HFFc6 (cell line): ENCODE results near the gene POR. TPM values are rescaled to one million over a fixed set of nuclear protein-coding genes. Genes with fewer than 3 reads are reported as not detected.
A peak's percentile ranks its signal among the peaks of the same experiment; 100 is the strongest.

Source experiments
- DNase-seq: peaks from one replicate; pipeline ENCODE4 v3.0.0-alpha.2; 2018
- H3K27ac Mint-ChIP-seq: 2 replicates; pipeline ENCODE4 v1.8.0; 2020; ENCODE audit warnings: mild to moderate bottlenecking, mixed read lengths
- H3K27me3 Mint-ChIP-seq: 2 replicates; pipeline ENCODE4 v1.8.0; 2021; ENCODE audit warnings: mild to moderate bottlenecking, moderate library complexity, mixed read lengths; ENCODE audit not compliant: insufficient read depth
- H3K36me3 Mint-ChIP-seq: 2 replicates; pipeline ENCODE4 v1.8.0; 2021; ENCODE audit warnings: low read depth, mixed read lengths
- H3K4me1 Mint-ChIP-seq: 2 replicates; pipeline ENCODE4 v1.8.0; 2020; ENCODE audit warnings: low read depth, mixed read lengths
- H3K4me3 Mint-ChIP-seq: 2 replicates; pipeline ENCODE4 v1.8.0; 2020; ENCODE audit warnings: mild to moderate bottlenecking, moderate library complexity, mixed read lengths
- H3K9me3 Mint-ChIP-seq: 2 replicates; pipeline ENCODE4 v1.8.0; 2020; ENCODE audit warnings: mild to moderate bottlenecking, mixed read lengths
- total RNA-seq, 6 experiments: library from RNA; stranded (reverse); fragmentation: NEBNext Ultra II Directional; extraction: Animal tissue kit (Norgen Biotek cat#: 25700); gene quantifications; 2 replicates in 1 of 6; 3 replicates in 5 of 6; pipeline ENCODE4 v1.2.3, GENCODE V29; 2021
- TF ChIP-seq, protein P1 (sequence below): fragments of 200-600 bp; sonication (generic); IDR thresholded peaks from 2 replicates; pipeline ENCODE4 v1.5.0; 2021; ENCODE audit warnings: antibody characterized with exemption, mild to moderate bottlenecking

POR gene
- total RNA-seq, 6 experiments from 2014 or later, result 48.2 to 69.3 (median 49.4) TPM

DNA sequence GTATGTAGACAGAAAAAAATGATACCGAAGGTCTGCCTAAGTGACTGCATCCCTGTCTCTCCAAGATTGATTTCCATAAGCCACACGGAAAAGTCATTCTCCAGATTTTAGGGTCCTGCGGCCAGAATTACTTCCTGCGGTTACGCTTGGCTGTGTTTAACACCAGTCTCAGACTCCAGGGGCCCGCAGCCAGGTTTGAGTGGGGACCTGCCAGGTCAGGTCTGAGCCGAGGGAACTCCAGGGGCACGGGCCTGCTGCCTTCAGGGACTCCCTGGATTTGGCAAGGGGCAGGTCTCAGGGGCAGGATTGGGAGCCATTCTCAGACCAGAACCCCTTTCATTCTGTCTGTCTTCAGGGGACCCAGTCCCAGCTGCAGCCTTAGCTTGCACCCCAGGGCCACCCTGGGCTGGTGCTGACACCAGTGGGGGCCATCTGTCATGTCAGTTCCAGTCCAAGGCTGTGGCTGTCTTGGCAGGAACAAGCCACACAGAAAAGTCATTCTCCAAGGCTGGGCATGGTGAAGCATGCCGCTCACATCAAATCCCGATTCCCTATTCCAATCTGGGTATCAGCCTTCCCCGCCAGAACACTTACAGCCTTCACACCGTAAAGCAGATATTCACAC, 40.5 kb downstream of the POR start:
- TF ChIP-seq, protein P1, sequence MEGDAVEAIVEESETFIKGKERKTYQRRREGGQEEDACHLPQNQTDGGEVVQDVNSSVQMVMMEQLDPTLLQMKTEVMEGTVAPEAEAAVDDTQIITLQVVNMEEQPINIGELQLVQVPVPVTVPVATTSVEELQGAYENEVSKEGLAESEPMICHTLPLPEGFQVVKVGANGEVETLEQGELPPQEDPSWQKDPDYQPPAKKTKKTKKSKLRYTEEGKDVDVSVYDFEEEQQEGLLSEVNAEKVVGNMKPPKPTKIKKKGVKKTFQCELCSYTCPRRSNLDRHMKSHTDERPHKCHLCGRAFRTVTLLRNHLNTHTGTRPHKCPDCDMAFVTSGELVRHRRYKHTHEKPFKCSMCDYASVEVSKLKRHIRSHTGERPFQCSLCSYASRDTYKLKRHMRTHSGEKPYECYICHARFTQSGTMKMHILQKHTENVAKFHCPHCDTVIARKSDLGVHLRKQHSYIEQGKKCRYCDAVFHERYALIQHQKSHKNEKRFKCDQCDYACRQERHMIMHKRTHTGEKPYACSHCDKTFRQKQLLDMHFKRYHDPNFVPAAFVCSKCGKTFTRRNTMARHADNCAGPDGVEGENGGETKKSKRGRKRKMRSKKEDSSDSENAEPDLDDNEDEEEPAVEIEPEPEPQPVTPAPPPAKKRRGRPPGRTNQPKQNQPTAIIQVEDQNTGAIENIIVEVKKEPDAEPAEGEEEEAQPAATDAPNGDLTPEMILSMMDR, result no peak
- Mint-ChIP-seq H3K9me3 (no peaks in the 10 kb centered on the region), H3K36me3 (peaks cover 32% of the 10 kb centered on the region)

DNA sequence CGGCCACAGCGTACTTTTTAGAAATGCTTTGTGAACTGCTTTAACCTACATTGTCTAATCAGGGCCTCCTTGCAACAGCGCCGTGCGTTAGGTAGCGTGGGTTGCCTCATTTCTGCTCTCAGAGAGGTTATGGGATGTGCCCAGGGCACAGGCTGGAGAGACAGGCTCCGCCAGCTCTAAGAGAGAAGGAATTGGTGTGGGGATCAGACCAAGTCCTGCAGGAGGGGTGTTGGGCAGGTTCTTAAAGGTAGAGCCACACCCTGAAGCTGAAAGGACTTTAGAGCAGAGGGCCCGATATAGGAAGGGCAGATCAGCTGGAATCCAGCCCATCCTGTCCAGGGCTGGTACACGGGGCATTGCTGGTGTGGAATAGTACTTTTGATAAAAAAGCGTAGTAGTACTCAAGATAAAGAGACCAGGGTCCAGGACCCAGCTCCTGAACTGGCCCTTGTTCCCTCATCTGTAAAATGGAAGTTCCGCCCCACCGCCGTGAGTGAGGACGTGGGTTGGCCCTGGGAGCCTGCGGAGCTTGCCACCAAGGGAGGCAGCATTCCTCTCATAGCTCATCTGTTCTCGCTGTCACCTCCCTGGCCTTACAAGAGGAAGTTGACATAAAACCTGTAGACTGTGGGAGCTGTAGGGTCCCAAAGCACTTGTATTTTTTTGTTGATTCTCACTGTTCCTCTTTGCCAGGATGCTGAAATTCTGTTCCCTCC, 42.2 kb downstream of the POR start:
- H3K4me3 Mint-ChIP-seq, result no peak overlapping the region

More for the DNA sequence above, 40.5 kb downstream of the POR start:
- H3K27me3 Mint-ChIP-seq, result peaks cover 1% of the 10 kb centered on the region; the same call in 1 of the 2 replicates
- H3K4me1 Mint-ChIP-seq, result peaks cover 30% of the 10 kb centered on the region
- H3K4me3 Mint-ChIP-seq, result no peak overlapping the region
- H3K27ac Mint-ChIP-seq, result no peak overlapping the region
- no peak for DNase-seq

DNA sequence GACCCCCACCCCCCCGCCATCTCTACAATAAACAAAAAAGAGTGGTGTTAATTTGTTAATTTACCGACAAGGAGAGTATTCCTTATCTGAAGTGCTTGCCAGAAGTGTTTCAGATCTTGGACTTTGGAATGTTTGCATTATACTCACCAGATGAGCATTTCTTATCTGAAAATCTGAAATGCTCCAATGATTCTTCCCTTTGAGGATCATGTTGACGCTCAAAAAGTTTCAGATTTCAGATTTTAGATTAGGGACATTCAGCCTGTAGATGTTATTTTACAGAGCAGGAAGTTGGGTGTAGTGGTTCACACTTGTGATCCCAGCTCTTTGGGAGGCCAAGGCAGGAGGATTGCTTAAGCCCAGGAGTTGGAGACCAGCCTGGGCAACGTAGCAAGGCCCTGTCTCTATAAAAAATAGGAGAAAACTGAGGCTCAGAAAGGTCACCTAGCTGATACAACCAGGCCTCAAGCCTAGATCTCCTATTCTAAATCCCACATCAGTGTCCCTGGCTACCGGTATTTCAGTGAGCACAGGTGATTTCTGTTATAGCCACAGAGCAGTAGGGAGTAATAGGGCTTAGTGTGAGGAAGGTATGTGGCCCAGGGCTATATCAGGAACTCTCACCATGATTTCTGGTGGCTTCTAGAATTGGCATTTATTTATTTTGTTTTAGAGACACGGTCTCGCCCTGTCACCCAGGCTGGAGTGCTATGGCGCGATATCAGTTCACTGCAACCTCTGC, 44.0 kb downstream of the POR start:
- peak; percentile 22 for DNase-seq
- H3K27me3 Mint-ChIP-seq, result no peaks in the 10 kb centered on the region; the same call in 1 of the 2 replicates
- H3K27ac Mint-ChIP-seq, result peak overlapping the region; percentile 55
- peaks cover 38% of the 10 kb centered on the region for H3K36me3 Mint-ChIP-seq
- TF ChIP-seq, protein P1, result no peak
- H3K4me3 Mint-ChIP-seq, result no peak overlapping the region
- peaks cover 49% of the 10 kb centered on the region for H3K4me1 Mint-ChIP-seq
- no peaks in the 10 kb centered on the region for H3K9me3 Mint-ChIP-seq

More for the DNA sequence above, 42.2 kb downstream of the POR start:
- Mint-ChIP-seq H3K36me3 (peaks cover 36% of the 10 kb centered on the region), H3K27me3 (peaks cover 1% of the 10 kb centered on the region; the same call in 1 of the 2 replicates), H3K9me3 (no peaks in the 10 kb centered on the region), H3K27ac (no peak overlapping the region), H3K4me1 (peaks cover 34% of the 10 kb centered on the region)
- TF ChIP-seq, protein P1, result no peak
- DNase-seq, result no peak

DNA sequence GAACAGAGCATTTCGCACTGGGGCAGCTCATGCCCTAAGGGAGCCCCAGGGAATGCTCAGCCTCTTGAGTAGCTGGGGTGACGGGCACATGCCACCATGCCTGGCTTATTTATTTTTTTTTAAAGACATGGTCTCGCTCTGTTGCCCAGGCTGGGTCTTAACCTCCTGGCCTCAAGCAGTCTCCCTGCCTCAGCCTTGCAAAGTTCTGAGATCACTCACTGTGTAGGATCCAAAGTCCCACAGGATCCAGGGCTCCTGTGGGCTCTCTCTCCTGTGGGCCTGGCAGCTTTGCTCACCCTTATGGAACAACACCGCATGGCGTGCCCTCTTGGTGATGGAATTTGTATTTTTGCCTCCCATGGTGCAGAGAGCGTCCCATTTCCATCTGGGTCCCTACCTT, 45.4 kb downstream of the POR start:
- H3K36me3 Mint-ChIP-seq, result peaks cover 35% of the 10 kb centered on the region
- H3K27ac Mint-ChIP-seq, result no peak overlapping the region
- no peak overlapping the region for H3K4me3 Mint-ChIP-seq
- H3K9me3 Mint-ChIP-seq, result no peaks in the 10 kb centered on the region
- H3K27me3 Mint-ChIP-seq, result no peaks in the 10 kb centered on the region; the same call in 1 of the 2 replicates
- DNase-seq, result no peak
- TF ChIP-seq, protein P1, result no peak
- peaks cover 49% of the 10 kb centered on the region for H3K4me1 Mint-ChIP-seq

DNA sequence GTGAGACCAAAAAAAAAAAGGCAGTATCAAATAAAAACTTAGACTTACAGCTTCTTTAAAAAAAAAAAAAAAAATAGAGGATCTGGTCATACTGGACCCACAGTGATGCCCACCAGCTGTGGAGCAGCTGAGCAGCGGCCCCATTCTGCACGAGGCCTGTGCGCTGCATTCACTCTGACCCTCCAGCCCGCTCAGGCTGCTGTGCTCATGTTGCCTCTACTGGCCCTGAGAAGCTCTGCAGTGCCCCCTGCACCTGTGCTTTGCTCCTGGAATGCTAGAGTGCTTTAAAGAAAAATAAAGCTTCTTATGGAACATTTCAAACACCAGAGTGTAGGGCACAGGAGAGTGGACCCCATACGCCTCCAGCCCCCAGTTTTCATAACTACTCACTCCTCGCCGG, 46.3 kb downstream of the POR start:
- H3K9me3 Mint-ChIP-seq, result no peaks in the 10 kb centered on the region
- peaks cover 27% of the 10 kb centered on the region for H3K36me3 Mint-ChIP-seq
- DNase-seq, result no peak
- H3K27me3 Mint-ChIP-seq, result no peaks in the 10 kb centered on the region; the same call in 1 of the 2 replicates
- H3K27ac Mint-ChIP-seq, result peak overlapping the region; percentile 51; the same call in 1 of the 2 replicates
- TF ChIP-seq, protein P1, result no peak; the same call in 1 of the 2 replicates
- H3K4me3 Mint-ChIP-seq, result no peak overlapping the region
- peaks cover 49% of the 10 kb centered on the region for H3K4me1 Mint-ChIP-seq
